Spleen (tissue), 11 donors: Measurements from ENCODE around the gene RIOK1. TPM values are rescaled to one million over a fixed set of nuclear protein-coding genes. Genes with fewer than 3 reads are reported as not detected.

Source experiments
- DNase-seq: peaks from one replicate; pipeline ENCODE4 v3.0.0-alpha.2; 2020
- H3K27ac ChIP-seq, 8 donors: fragments of 200-600 bp; sonication (generic) in 7 of 8; 1 replicate in 4 of 8; 2 replicates in 4 of 8; pipeline versions ENCODE4 v1.5.0 to v1.8.0; 2016 to 2021; ENCODE audit warnings: inconsistent platforms in 4 of 8, mild to moderate bottlenecking in 4 of 8, moderate library complexity in 1 of 8
- H3K27me3 ChIP-seq, 7 donors: fragments of 200-600 bp; sonication (generic) in 6 of 7; replicated peaks in 1 of 7; 1 replicate in 4 of 7; 2 replicates in 3 of 7; pipeline versions ENCODE4 v1.5.0 to v1.8.0; 2016 to 2021; ENCODE audit warnings: inconsistent platforms in 3 of 7, mild to moderate bottlenecking in 1 of 7
- H3K36me3 ChIP-seq, 6 donors: fragments of 200-600 bp; sonication (generic) in 5 of 6; 1 replicate in 4 of 6; 2 replicates in 2 of 6; pipeline versions ENCODE4 v1.5.0 to v1.8.0; 2016 to 2021; ENCODE audit warnings: inconsistent platforms in 2 of 6
- H3K4me1 ChIP-seq, 6 donors: fragments of 200-600 bp; sonication (generic) in 5 of 6; 1 replicate in 3 of 6; 2 replicates in 3 of 6; pipeline versions ENCODE4 v1.5.0 to v1.8.0; 2016 to 2021; ENCODE audit warnings: inconsistent platforms in 3 of 6
- H3K4me3 ChIP-seq, 8 donors: fragments of 200-600 bp; sonication (generic) in 7 of 8; 1 replicate in 4 of 8; 2 replicates in 4 of 8; pipeline versions ENCODE4 v1.5.0 to v1.8.0; 2016 to 2021; ENCODE audit warnings: inconsistent platforms in 4 of 8, mild to moderate bottlenecking in 4 of 8, moderate library complexity in 2 of 8
- H3K9me3 ChIP-seq, 8 donors: fragments of 200-600 bp; sonication (generic) in 7 of 8; 1 replicate in 4 of 8; 2 replicates in 4 of 8; pipeline versions ENCODE4 v1.5.0 to v1.8.0; 2016 to 2021; ENCODE audit warnings: inconsistent platforms in 4 of 8
- POLR2A ChIP-seq, 3 donors: fragments of 450-650 bp; IDR thresholded peaks; one replicate each; pipeline ENCODE4 v1.5.1; 2017; ENCODE audit warnings: antibody characterized with exemption in 3 of 3, mild to moderate bottlenecking in 1 of 3
- POLR2AphosphoS5 ChIP-seq, 3 donors: sonication (generic); formaldehyde crosslinking; IDR thresholded peaks; one replicate each; pipeline ENCODE4 v1.5.1; 2017; ENCODE audit warnings: antibody characterized with exemption in 3 of 3
- WGBS, 5 donors: extraction: QIAGEN DNeasy Blood & Tissue Kit in 3 of 5; methylation state at CpG; one replicate each; pipeline versions ENCODE4 v1.1.5 to v1.1.7; 2013 to 2018; 5-methylcytosine and 5-hydroxymethylcytosine counted together
- intact Hi-C: fragments of 100-400 bp; cut with DNase I; formaldehyde crosslinking; loops from one replicate; pipeline ENCODE4 v1.15.0; 2023; ENCODE audit warnings: low total_unique reads
- polyA plus RNA-seq, 3 donors: library from polyadenylated mRNA; stranded (reverse); fragments of 200-250 nt; gene quantifications; one replicate each; pipeline ENCODE4 v1.2.1, GENCODE V29; 2013
- total RNA-seq, 7 donors: library from RNA; depleted of rRNA in 3 of 7; stranded (reverse); fragments of >200 nt in 3 of 7; fragmentation: NEBNext Ultra II Directional in 4 of 7; extraction: Animal tissue kit (Norgen Biotek cat#: 25700) in 4 of 7; gene quantifications; one replicate each; pipeline versions ENCODE4 v1.1.0 to v1.2.1, GENCODE V29; 2016 to 2021
- TF ChIP-seq, protein P1 (sequence below), 11 experiments: fragments of 200-600 bp in 7 of 11; fragments of 450-650 bp in 4 of 11; sonication (generic) in 4 of 11; IDR thresholded peaks in 8 of 11; conservative IDR thresholded peaks in 3 of 11; 1 replicate in 7 of 11; 2 replicates in 4 of 11; pipeline versions ENCODE4 v1.4.0 to v1.8.0; 2016 to 2021; ENCODE audit warnings: antibody characterized with exemption in 11 of 11, inconsistent platforms in 4 of 11, mild to moderate bottlenecking in 1 of 11
- donor health status: healthy with polysubstance abuse.
- donor health status: DM: no; HTN: no; CAD: no; lungs with moderate emphysema.
- donor health status: DM: no; HTN: no; CAD: no.
- donor health status: Bipolar disorder and iron deficiency.
- donor health status: healthy.
- donor health status: DM: no; HTN: no; CAD: no.
- donor health status: DM: yes; HTN: yes; CAD: no.

Gene RIOK1
- total and polyA plus RNA-seq, 10 donors: 12.7 to 26.6 (median 18.5) TPM

DNA sequence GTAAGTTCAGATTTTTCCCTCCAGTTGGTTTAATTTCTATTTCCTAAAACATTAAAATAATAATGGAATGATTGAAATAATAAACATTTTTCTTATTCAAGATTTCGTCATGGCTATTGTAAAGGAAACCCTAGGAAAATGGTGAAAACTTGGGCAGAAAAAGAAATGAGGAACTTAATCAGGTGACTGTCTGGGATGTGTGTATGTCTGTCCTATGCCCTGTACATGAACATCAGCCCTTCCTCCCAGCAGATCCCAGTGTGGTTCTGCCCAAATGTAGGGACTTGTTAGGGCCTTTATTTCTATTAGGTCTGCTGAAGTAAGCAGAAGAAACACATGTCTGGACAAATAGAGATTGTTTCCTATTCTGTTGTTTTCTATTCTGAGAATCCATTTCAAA, 13.1 kb downstream of the RIOK1 start:
- Histone ChIP-seq H3K36me3 (peaks cover 4 to 100% (median 84%) of the 10 kb centered on the region in 6 donors), H3K4me3 (no peak overlapping the region), H3K4me1 (no peaks in the 10 kb centered on the region), H3K27me3 (no peaks in the 10 kb centered on the region), H3K27ac (no peak overlapping the region), H3K9me3 (no peaks in the 10 kb centered on the region)
- TF ChIP-seq POLR2A (IDR thresholded peaks at IDR 0.05) (no peak), POLR2AphosphoS5 (IDR thresholded peaks at IDR 0.05) (no peak)
- TF ChIP-seq, protein P1, sequence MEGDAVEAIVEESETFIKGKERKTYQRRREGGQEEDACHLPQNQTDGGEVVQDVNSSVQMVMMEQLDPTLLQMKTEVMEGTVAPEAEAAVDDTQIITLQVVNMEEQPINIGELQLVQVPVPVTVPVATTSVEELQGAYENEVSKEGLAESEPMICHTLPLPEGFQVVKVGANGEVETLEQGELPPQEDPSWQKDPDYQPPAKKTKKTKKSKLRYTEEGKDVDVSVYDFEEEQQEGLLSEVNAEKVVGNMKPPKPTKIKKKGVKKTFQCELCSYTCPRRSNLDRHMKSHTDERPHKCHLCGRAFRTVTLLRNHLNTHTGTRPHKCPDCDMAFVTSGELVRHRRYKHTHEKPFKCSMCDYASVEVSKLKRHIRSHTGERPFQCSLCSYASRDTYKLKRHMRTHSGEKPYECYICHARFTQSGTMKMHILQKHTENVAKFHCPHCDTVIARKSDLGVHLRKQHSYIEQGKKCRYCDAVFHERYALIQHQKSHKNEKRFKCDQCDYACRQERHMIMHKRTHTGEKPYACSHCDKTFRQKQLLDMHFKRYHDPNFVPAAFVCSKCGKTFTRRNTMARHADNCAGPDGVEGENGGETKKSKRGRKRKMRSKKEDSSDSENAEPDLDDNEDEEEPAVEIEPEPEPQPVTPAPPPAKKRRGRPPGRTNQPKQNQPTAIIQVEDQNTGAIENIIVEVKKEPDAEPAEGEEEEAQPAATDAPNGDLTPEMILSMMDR (IDR thresholded peaks at IDR 0.05 in 8 of 11, conservative IDR thresholded peaks at IDR 0.05 in 3 of 11): no peak
- intact Hi-C loops: no loop called here
- DNase-seq: no peak
- 45 to 80% (median 78%) methylated on average over 1 of the region's 1 CpG for WGBS, 5 donors

DNA sequence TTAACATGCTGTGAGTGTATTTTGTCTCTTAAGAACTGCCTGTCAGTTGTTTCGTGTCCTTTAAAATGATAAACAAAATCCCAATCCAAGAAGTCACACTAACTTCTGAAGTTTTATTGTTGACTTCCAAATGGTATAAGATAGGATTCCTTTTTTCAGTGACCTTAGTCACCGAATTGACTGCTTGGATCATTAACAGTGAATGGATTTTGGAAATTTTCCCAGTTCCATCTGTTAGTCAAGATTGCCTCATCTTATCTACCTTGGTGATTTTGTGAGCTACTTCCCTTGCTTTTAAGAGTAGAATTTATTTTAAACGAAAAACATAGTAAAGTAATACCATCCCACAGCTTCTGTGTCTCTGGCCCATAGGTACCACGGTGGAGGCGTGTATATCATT, 14.9 kb downstream of the RIOK1 start:
- H3K27me3 ChIP-seq: no peaks in the 10 kb centered on the region
- intact Hi-C loops: no loop called here
- H3K27ac ChIP-seq: no peak overlapping the region
- peaks cover 4 to 100% (median 88%) of the 10 kb centered on the region in 6 donors for H3K36me3 ChIP-seq
- H3K9me3 ChIP-seq: no peaks in the 10 kb centered on the region
- no peaks in the 10 kb centered on the region for H3K4me1 ChIP-seq
- no peak for DNase-seq
- no peak for TF ChIP-seq POLR2A (IDR thresholded peaks at IDR 0.05)
- no peak for TF ChIP-seq POLR2AphosphoS5 (IDR thresholded peaks at IDR 0.05)
- TF ChIP-seq, protein P1 (IDR thresholded peaks at IDR 0.05 in 8 of 11, conservative IDR thresholded peaks at IDR 0.05 in 3 of 11): no peak
- no peak overlapping the region for H3K4me3 ChIP-seq
- WGBS, 5 donors: 90 to 96% (median 95%) methylated on average over 5 of the region's 5 CpGs

DNA sequence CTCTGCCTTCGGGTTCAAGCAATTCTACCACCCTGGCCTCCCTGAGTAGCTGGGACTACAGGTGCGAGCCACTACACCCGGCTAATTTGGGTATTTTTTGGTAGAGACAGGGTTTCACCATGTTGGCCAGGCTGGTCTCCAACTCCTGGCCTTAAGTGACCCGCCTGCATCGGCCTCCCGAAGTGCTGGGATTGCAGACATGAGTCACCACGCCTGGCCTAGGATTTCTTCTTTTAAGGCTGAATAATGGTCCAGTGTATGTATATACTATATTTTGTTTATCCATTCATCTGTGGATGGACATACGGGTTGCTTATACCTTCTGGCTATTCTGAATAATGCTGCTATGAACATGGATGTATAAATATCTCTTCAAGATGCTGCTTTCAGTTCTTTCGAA, 17.1 kb downstream of the RIOK1 start:
- Histone ChIP-seq H3K4me1 (no peaks in the 10 kb centered on the region), H3K9me3 (no peaks in the 10 kb centered on the region), H3K27ac (no peak overlapping the region), H3K27me3 (no peaks in the 10 kb centered on the region), H3K4me3 (no peak overlapping the region), H3K36me3 (peaks cover 8 to 100% (median 88%) of the 10 kb centered on the region in 6 donors)
- TF ChIP-seq, protein P1 (IDR thresholded peaks at IDR 0.05 in 8 of 11, conservative IDR thresholded peaks at IDR 0.05 in 3 of 11): no peak
- no peak for TF ChIP-seq POLR2A (IDR thresholded peaks at IDR 0.05)
- TF ChIP-seq POLR2AphosphoS5 (IDR thresholded peaks at IDR 0.05): no peak
- no peak for DNase-seq
- WGBS, 5 donors: 94 to 97% (median 95%) methylated on average over 9 of the region's 9 CpGs
- intact Hi-C loops: no loop called here

DNA sequence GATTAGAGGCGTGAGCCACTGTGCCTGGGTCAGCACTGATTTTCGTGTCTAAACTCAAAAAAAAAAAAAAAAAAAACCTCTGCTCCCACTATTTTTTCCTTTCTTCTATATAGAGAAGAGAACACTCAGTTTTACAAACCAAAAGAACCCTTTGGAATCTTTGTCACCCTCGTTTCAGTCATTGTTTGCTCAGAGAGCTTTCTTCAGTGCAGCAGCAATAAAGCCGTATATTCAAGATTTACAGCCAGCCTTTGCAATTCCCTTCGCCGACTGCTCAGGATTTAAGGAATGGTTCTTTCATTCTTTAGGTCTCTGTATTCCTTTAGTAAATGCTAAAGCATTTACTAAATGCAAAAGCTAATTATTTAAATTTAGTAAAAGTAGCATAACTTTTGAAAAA, 20.1 kb downstream of the RIOK1 start:
- no peaks in the 10 kb centered on the region for H3K27me3 ChIP-seq
- no peaks in the 10 kb centered on the region for H3K4me1 ChIP-seq
- H3K9me3 ChIP-seq: no peaks in the 10 kb centered on the region
- H3K36me3 ChIP-seq: peaks cover 4 to 100% (median 92%) of the 10 kb centered on the region in 6 donors
- 88 to 96% (median 92%) methylated on average over 6 of the region's 6 CpGs for WGBS, 5 donors
- TF ChIP-seq, protein P1 (IDR thresholded peaks at IDR 0.05 in 8 of 11, conservative IDR thresholded peaks at IDR 0.05 in 3 of 11): no peak
- TF ChIP-seq POLR2A (IDR thresholded peaks at IDR 0.05): no peak
- no peak for TF ChIP-seq POLR2AphosphoS5 (IDR thresholded peaks at IDR 0.05)
- H3K4me3 ChIP-seq: no peak overlapping the region
- intact Hi-C loops: loop anchor here (10.0 kb wide), 1 partner anchor 205 kb away; no protein-coding TSS in a partner anchor
- no peak for DNase-seq
- H3K27ac ChIP-seq: no peak overlapping the region
